IMR-90 (cell line): Measurements from ENCODE around the gene HMX3.

Source experiments
- MXI1 ChIP-seq: IDR thresholded peaks from 2 replicates; pipeline ENCODE4 v1.6.1; 2012; ENCODE audit warnings: low read depth, mild to moderate bottlenecking, low read length, moderate library complexity, borderline replicate concordance
- POLR2A ChIP-seq: IDR thresholded peaks from 2 replicates; pipeline ENCODE4 v1.6.1; 2012; ENCODE audit warnings: mild to moderate bottlenecking, low read depth, low read length
- TF ChIP-seq, protein P1 (sequence below): conservative IDR thresholded peaks from 2 replicates; pipeline ENCODE4 v1.5.1; 2012; ENCODE audit warnings: mild to moderate bottlenecking, low read depth, low read length, improper control_type of control experiment

DNA sequence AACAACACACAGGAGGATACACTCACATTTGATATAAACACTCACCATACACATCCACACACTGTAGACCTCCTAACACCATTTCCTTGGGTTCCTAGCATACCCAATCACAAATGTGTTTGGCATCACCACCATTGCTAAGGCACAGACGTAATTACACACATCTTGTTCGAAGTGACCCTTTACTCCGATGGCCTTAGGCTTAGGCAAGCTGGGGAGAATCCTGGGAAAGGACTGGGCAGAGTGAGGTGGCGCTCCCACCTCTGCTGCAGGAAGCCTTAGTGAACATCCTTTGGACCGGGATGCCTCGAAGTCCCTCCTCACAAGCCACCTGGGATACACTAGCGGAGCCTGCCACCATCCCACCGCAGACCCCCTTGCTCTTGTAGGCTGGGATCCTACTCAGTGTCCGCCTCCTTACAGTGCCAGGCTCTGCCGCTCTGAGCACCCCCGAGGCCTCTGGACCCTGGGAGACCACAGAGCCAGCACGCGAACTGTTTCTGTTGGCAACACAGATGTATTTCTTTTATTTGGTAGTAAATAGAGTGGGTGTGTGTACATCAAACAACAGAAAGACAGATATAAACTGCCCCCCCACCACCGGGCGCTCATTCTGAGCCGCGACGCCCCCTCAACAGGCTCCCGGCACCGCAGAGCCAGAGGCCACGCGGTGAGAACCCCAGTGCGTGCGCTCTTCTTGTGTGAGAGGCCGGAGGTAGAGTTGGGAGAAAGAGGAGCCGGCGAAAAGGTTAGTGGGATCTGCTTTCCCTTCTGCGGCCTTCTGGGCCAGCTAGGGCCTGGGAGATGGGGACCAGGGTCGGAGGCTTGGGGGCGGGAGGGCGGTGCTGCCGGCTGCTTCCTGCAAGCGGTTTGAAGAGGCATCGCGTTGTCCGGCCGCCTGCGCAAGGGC lies 6.3 kb downstream of the HMX3 start:
- TF ChIP-seq MXI1 (no peak), POLR2A (no peak)
- TF ChIP-seq, protein P1, sequence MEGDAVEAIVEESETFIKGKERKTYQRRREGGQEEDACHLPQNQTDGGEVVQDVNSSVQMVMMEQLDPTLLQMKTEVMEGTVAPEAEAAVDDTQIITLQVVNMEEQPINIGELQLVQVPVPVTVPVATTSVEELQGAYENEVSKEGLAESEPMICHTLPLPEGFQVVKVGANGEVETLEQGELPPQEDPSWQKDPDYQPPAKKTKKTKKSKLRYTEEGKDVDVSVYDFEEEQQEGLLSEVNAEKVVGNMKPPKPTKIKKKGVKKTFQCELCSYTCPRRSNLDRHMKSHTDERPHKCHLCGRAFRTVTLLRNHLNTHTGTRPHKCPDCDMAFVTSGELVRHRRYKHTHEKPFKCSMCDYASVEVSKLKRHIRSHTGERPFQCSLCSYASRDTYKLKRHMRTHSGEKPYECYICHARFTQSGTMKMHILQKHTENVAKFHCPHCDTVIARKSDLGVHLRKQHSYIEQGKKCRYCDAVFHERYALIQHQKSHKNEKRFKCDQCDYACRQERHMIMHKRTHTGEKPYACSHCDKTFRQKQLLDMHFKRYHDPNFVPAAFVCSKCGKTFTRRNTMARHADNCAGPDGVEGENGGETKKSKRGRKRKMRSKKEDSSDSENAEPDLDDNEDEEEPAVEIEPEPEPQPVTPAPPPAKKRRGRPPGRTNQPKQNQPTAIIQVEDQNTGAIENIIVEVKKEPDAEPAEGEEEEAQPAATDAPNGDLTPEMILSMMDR = no peak
